K562 (cell line): ENCODE data around the gene AGO3. TPM values are rescaled to one million over a fixed set of nuclear protein-coding genes. Genes with fewer than 3 reads are reported as not detected.
A peak's percentile ranks its signal among the peaks of the same experiment; 100 is the strongest.

ENCODE experiments used
- BDP1 ChIP-seq: IDR thresholded peaks from 3 replicates; pipeline ENCODE4 v1.6.1; 2011; ENCODE audit not compliant: insufficient read length, insufficient read depth
- HDAC3 ChIP-seq: fragments of 450-650 bp; IDR thresholded peaks from 2 replicates; pipeline ENCODE4 v1.6.1; 2018; ENCODE audit warnings: borderline replicate concordance, mild to moderate bottlenecking, moderate library complexity; ENCODE audit not compliant: partially characterized antibody
- HNRNPH1 ChIP-seq: fragments of 200-400 bp; formaldehyde crosslinking; optimal IDR thresholded peaks from 2 replicates; pipeline ENCODE3; 2017; ENCODE audit warnings: low read depth, mild to moderate bottlenecking, low read length, moderate library complexity
- KDM1A ChIP-seq, 2 experiments: fragments of 450-650 bp; IDR thresholded peaks; 2 replicates each; pipeline ENCODE4 v1.6.1; 2016; ENCODE audit warnings: mild to moderate bottlenecking in 2 of 2
- KLF10 ChIP-seq: fragments of 250-450 bp; sonication (Bioruptor Pico); IDR thresholded peaks from 2 replicates; pipeline ENCODE4 v1.6.1; 2021; ENCODE audit warnings: matching md5 sums
- PURB ChIP-seq: sonication (generic); formaldehyde crosslinking; IDR thresholded peaks from 2 replicates; pipeline ENCODE4 v1.9.0; 2021; ENCODE audit warnings: low read depth, mild to moderate bottlenecking, missing genetic modification reagents
- RAD21 ChIP-seq, 2 experiments: fragments of 250-450 bp in 1 of 2; fragments of 450-650 bp in 1 of 2; sonication (Bioruptor Pico) in 1 of 2; formaldehyde crosslinking in 1 of 2; IDR thresholded peaks in 1 of 2; conservative IDR thresholded peaks in 1 of 2; 2 replicates each; pipeline versions ENCODE4 v1.4.0 to v1.8.0; 2020 to 2022; ENCODE audit warnings: mild to moderate bottlenecking in 2 of 2, moderate library complexity in 1 of 2
- RBM17 ChIP-seq: fragments of 200-400 bp; formaldehyde crosslinking; IDR thresholded peaks from 2 replicates; pipeline ENCODE4 v1.6.1; 2017; ENCODE audit warnings: low read depth, mild to moderate bottlenecking, low read length, borderline replicate concordance
- RFX1 ChIP-seq: fragments of 450-650 bp; IDR thresholded peaks from 2 replicates; pipeline ENCODE4 v1.6.1; 2016; ENCODE audit warnings: mild to moderate bottlenecking, moderate library complexity
- SMAD3 ChIP-seq: fragments of 450-650 bp; formaldehyde crosslinking; conservative IDR thresholded peaks from 2 replicates; pipeline ENCODE4 v1.4.0; 2020; ENCODE audit warnings: mild to moderate bottlenecking
- SOX6 ChIP-seq: fragments of 450-650 bp; IDR thresholded peaks from 2 replicates; pipeline ENCODE4 v1.6.1; 2014; ENCODE audit warnings: mild to moderate bottlenecking
- ZC3H8 ChIP-seq: fragments of 450-650 bp; IDR thresholded peaks from 2 replicates; pipeline ENCODE4 v1.6.1; 2017
- ZNF133 ChIP-seq: fragments of 250-450 bp; sonication (Bioruptor Pico); IDR thresholded peaks from 2 replicates; pipeline ENCODE4 v1.4.0; 2020; ENCODE audit warnings: mild to moderate bottlenecking
- ZSCAN32 ChIP-seq: fragments of 450-650 bp; formaldehyde crosslinking; IDR thresholded peaks from 2 replicates; pipeline ENCODE4 v1.4.0; 2020; ENCODE audit warnings: mild to moderate bottlenecking, moderate library complexity
- polyA plus RNA-seq, 8 experiments: library from polyadenylated mRNA; depleted of rRNA in 4 of 8; stranded (reverse) in 5 of 8; unstranded in 3 of 8; fragments of >200 nt; fragmentation: Nextera tagmentation in 2 of 8; fragmentation: Illumina TruSeq in 1 of 8; extraction: Ambion mirVana in 2 of 8; extraction: Trizol in 1 of 8; gene quantifications; 2 replicates each; pipeline versions ENCODE4 v1.2.1 to v1.2.3, GENCODE V29; 2011 to 2014; ENCODE audit warnings: inconsistent platforms in 1 of 8, missing spikeins in 1 of 8
- total RNA-seq, 7 experiments: library from RNA; depleted of rRNA in 6 of 7; stranded (reverse); fragments of >200 nt in 6 of 7; fragmentation: Illumina TruSeq in 2 of 7; extraction: Trizol in 2 of 7; gene quantifications; 2 replicates each; pipeline versions ENCODE4 v1.2.1 to v1.2.3, GENCODE V29; 2011 to 2021; ENCODE audit warnings: low replicate concordance in 1 of 7
- TF ChIP-seq, protein P1 (sequence below): sonication (generic); formaldehyde crosslinking; IDR thresholded peaks from 2 replicates; pipeline ENCODE4 v1.8.1; 2023; ENCODE audit warnings: missing genetic modification reagents, mild to moderate bottlenecking, borderline replicate concordance
- TF ChIP-seq, protein P2 (sequence below): sonication (generic); formaldehyde crosslinking; IDR thresholded peaks from 2 replicates; pipeline ENCODE4 v1.8.1; 2023; ENCODE audit warnings: mild to moderate bottlenecking, missing genetic modification reagents
- TF ChIP-seq, protein P3 (sequence below): sonication (generic); formaldehyde crosslinking; IDR thresholded peaks from 2 replicates; pipeline ENCODE4 v1.8.1; 2023; ENCODE audit warnings: mild to moderate bottlenecking, missing genetic modification reagents, moderate library complexity
- TF ChIP-seq, protein P4 (sequence below): fragments of 450-650 bp; formaldehyde crosslinking; IDR thresholded peaks from 2 replicates; pipeline ENCODE4 v1.4.0; 2022; ENCODE audit warnings: missing genetic modification characterization

AGO3 gene
- total and polyA plus RNA-seq, 9 of the 15 experiments (the other 6 are each of a cell fraction or from before 2014, with no cell fraction given) = 4.5 to 41.5 (median 22.7) TPM

GRCh38 chr1:35930593-35931445 lies at the start of gene AGO3 (continued):
- TF ChIP-seq, protein P1, sequence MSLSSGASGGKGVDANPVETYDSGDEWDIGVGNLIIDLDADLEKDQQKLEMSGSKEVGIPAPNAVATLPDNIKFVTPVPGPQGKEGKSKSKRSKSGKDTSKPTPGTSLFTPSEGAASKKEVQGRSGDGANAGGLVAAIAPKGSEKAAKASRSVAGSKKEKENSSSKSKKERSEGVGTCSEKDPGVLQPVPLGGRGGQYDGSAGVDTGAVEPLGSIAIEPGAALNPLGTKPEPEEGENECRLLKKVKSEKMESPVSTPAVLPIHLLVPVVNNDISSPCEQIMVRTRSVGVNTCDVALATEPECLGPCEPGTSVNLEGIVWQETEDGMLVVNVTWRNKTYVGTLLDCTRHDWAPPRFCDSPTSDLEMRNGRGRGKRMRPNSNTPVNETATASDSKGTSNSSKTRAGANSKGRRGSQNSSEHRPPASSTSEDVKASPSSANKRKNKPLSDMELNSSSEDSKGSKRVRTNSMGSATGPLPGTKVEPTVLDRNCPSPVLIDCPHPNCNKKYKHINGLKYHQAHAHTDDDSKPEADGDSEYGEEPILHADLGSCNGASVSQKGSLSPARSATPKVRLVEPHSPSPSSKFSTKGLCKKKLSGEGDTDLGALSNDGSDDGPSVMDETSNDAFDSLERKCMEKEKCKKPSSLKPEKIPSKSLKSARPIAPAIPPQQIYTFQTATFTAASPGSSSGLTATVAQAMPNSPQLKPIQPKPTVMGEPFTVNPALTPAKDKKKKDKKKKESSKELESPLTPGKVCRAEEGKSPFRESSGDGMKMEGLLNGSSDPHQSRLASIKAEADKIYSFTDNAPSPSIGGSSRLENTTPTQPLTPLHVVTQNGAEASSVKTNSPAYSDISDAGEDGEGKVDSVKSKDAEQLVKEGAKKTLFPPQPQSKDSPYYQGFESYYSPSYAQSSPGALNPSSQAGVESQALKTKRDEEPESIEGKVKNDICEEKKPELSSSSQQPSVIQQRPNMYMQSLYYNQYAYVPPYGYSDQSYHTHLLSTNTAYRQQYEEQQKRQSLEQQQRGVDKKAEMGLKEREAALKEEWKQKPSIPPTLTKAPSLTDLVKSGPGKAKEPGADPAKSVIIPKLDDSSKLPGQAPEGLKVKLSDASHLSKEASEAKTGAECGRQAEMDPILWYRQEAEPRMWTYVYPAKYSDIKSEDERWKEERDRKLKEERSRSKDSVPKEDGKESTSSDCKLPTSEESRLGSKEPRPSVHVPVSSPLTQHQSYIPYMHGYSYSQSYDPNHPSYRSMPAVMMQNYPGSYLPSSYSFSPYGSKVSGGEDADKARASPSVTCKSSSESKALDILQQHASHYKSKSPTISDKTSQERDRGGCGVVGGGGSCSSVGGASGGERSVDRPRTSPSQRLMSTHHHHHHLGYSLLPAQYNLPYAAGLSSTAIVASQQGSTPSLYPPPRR (CRISPR knock-in tag) = 0 out of 2 replicates have a peak, but pooled peaks have one; percentile 70
- TF ChIP-seq RFX1 (no peak), PURB (CRISPR knock-in tag) (no peak), KLF10 (CRISPR knock-in tag) (0 out of 2 replicates have a peak, but pooled peaks have one; percentile 58), BDP1 (no peak), ZSCAN32 (CRISPR knock-in tag) (no peak; the same call in 1 of the 2 replicates), KDM1A (IDR thresholded peaks at IDR 0.05) (no peak), ZC3H8 (no peak), SMAD3 (no peak), RBM17 (no peak), HNRNPH1 (no peak), HDAC3 (no peak), SOX6 (peak; percentile 67), RAD21 (CRISPR knock-in tag; conservative IDR thresholded peaks at IDR 0.05 in 1 of 2, IDR thresholded peaks at IDR 0.05 in 1 of 2) (peak in 1 of 2 experiments; percentile 11; a peak in 1 of 4 replicates), ZNF133 (CRISPR knock-in tag) (no peak)
- TF ChIP-seq, protein P2, sequence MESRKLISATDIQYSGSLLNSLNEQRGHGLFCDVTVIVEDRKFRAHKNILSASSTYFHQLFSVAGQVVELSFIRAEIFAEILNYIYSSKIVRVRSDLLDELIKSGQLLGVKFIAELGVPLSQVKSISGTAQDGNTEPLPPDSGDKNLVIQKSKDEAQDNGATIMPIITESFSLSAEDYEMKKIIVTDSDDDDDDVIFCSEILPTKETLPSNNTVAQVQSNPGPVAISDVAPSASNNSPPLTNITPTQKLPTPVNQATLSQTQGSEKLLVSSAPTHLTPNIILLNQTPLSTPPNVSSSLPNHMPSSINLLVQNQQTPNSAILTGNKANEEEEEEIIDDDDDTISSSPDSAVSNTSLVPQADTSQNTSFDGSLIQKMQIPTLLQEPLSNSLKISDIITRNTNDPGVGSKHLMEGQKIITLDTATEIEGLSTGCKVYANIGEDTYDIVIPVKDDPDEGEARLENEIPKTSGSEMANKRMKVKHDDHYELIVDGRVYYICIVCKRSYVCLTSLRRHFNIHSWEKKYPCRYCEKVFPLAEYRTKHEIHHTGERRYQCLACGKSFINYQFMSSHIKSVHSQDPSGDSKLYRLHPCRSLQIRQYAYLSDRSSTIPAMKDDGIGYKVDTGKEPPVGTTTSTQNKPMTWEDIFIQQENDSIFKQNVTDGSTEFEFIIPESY (CRISPR knock-in tag) = no peak
- TF ChIP-seq, protein P3, sequence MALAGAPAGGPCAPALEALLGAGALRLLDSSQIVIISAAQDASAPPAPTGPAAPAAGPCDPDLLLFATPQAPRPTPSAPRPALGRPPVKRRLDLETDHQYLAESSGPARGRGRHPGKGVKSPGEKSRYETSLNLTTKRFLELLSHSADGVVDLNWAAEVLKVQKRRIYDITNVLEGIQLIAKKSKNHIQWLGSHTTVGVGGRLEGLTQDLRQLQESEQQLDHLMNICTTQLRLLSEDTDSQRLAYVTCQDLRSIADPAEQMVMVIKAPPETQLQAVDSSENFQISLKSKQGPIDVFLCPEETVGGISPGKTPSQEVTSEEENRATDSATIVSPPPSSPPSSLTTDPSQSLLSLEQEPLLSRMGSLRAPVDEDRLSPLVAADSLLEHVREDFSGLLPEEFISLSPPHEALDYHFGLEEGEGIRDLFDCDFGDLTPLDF = peak; percentile 71
- TF ChIP-seq, protein P4, sequence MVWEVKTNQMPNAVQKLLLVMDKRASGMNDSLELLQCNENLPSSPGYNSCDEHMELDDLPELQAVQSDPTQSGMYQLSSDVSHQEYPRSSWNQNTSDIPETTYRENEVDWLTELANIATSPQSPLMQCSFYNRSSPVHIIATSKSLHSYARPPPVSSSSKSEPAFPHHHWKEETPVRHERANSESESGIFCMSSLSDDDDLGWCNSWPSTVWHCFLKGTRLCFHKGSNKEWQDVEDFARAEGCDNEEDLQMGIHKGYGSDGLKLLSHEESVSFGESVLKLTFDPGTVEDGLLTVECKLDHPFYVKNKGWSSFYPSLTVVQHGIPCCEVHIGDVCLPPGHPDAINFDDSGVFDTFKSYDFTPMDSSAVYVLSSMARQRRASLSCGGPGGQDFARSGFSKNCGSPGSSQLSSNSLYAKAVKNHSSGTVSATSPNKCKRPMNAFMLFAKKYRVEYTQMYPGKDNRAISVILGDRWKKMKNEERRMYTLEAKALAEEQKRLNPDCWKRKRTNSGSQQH (CRISPR knock-in tag) = peak; percentile 32; the same call in 1 of the 2 replicates
